ENCODE results near the gene SMG5.

SMG5 gene

DNA sequence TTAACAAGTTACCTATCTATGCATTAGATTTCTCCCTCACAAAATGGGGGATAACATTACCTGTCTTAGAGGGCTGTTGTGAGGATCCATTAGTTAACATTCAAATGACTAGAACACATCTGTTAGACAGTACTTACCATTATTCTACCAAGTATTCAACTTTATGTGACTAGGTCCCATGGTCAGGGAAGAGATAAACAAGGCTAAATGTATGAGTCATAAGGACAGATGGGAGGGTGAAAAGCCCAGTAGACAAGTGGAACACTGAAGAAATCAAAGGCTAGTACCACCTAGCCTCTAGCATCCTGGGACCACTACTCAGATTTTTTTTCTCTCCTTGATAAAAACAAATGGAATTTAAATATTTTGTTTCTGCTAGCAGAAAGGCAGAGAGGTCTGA lies 25.5 kb upstream of the SMG5 start:
- no peak for DNase-seq (ENCODE audit: low read depth)
- TF ChIP-seq, protein P1, sequence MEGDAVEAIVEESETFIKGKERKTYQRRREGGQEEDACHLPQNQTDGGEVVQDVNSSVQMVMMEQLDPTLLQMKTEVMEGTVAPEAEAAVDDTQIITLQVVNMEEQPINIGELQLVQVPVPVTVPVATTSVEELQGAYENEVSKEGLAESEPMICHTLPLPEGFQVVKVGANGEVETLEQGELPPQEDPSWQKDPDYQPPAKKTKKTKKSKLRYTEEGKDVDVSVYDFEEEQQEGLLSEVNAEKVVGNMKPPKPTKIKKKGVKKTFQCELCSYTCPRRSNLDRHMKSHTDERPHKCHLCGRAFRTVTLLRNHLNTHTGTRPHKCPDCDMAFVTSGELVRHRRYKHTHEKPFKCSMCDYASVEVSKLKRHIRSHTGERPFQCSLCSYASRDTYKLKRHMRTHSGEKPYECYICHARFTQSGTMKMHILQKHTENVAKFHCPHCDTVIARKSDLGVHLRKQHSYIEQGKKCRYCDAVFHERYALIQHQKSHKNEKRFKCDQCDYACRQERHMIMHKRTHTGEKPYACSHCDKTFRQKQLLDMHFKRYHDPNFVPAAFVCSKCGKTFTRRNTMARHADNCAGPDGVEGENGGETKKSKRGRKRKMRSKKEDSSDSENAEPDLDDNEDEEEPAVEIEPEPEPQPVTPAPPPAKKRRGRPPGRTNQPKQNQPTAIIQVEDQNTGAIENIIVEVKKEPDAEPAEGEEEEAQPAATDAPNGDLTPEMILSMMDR (IDR thresholded peaks at IDR 0.05; ENCODE audit: control insufficient read depth, extremely low read depth, insufficient read depth), result no peak
- no peak overlapping the region for H3K4me3 ChIP-seq (ENCODE audit: low read depth, low read length)

DNA sequence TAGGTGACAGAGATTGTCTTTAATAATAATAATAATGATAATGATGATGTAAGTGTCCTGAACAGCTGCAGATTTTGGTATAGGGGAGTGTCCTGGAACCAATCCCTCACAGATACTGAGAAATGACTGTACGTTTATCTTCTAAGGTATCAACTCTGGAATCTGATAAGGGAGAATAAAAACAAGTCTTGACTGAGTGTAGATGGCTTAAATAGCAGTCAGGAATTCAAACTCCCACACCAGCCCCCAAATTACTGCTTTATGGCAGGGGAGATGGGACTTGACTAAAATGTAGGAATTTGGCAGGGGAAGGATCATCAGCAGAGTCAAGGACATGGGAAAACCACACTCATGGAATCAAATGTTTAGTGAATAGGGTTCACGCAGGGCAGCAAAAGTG lies 22.6 kb upstream of the SMG5 start:
- TF ChIP-seq, protein P1 (IDR thresholded peaks at IDR 0.05; ENCODE audit: control insufficient read depth, extremely low read depth, insufficient read depth), result no peak
- no peak for DNase-seq (ENCODE audit: low read depth)
- no peak overlapping the region for H3K4me3 ChIP-seq (ENCODE audit: low read depth, low read length)

DNA sequence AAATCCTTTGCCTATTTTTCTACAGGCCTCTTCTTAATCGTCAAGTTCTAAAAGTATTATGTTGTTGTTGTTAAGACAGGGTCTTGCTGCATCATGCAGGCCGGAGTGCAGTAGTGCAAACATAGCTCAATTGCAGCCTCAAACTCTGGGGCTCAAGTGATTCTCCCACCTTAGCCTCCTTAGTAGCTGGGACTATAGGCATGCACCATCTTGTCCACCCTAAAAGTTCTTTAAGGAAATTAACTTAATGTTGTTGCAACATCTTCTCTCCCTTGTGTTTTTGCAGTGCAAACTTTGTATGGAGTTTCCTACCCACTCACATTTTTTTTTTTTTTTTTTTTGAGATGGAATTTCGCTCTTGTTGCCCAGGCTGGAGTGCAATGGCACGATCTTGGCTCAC lies 20.6 kb upstream of the SMG5 start:
- H3K4me3 ChIP-seq (ENCODE audit: low read depth, low read length), result no peak overlapping the region
- TF ChIP-seq, protein P1 (IDR thresholded peaks at IDR 0.05; ENCODE audit: control insufficient read depth, extremely low read depth, insufficient read depth), result no peak
- DNase-seq (ENCODE audit: low read depth), result no peak

DNA sequence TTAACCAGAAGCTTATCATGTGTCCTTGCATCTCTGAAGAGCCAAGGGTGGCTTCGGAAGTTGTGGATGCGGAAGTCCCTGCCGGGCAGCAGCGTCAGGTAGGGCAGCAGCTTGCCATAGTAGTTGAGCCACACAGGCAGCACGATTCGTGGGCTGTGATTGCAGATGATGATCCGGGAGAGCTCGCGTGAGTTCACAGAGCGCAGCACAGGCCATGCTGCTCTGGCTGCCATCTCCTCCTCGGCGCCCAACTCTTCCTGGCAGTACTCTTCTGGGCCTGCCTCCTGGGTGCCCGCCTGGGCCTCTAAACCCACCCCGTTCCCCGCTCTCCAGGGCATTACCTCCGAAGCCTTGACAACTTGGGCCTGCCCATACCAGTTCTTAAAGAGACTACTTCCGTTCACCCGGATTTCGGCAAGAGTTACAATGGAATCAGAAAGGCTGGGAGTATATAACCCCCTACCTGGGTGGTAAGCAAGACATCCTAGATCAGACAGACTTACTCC lies 16.3 kb upstream of the SMG5 start, which contains the start of gene VHLL:
Gene VHLL (minus strand): TSS at position 456 of the 506 bp plus-strand sequence. CDS start 118 bp downstream, at position 338.
- DNase-seq (ENCODE audit: low read depth), result no peak
- TF ChIP-seq, protein P1 (IDR thresholded peaks at IDR 0.05; ENCODE audit: control insufficient read depth, extremely low read depth, insufficient read depth), result no peak
- no peak within 1 kb of the TSS for H3K4me3 ChIP-seq (ENCODE audit: low read depth, low read length)

DNA sequence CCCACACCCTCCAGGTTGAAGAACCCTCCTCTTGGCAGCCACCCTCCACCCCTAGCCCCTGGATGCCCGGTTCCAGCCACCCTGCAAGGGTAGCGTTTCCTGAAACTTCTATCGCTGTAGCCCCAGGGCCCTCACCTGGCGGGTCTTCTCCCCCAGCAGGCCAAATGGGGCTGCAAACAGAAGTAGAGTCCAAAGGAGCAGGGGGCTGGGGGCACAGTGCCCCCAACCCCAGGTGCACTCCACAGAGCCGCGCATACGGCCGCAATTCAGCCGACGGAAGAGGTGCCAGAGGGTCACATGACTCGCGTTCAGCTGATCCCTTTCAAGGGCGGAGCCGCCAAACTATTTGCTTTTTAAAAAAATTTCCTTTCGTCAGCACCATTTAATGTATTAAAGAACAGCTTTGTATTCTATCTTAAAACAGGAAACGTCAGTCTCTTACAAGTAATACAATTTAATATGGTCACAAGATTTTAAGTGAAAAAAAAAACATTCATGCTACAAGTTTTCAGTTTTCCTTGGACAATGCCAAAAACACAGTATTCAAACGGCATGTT lies 12.8 kb upstream of the SMG5 start, which contains the start of gene GLMP:
Gene GLMP (minus strand): TSS at position 289 of the 557 bp plus-strand sequence. CDS start 34 bp downstream, at position 255.
- TF ChIP-seq, protein P1 (IDR thresholded peaks at IDR 0.05; ENCODE audit: control insufficient read depth, extremely low read depth, insufficient read depth), result no peak
- DNase-seq (ENCODE audit: low read depth), result no peak
- peak within 1 kb of the TSS; percentile 98 for H3K4me3 ChIP-seq (ENCODE audit: low read depth, low read length)

DNA sequence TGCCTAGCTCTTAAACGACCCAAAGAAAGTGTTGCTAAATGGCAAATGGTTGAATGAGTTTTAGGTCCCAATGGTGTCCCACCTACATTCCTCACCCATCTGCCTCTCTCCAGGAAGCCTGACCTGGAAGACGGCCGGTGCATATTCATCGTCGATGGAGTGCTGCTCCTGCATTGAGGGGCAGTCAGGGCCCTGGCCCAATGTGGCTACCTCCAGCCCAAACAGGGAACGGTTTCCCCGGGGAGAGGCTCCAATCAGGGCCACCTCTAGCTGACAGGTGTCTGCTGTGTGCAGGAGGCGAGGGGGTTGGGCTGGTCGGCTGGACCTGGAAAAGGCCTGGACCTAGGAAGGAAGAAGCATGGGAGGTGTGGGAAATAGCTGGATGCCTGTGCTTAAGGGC lies 11.3 kb upstream of the SMG5 start:
- DNase-seq (ENCODE audit: low read depth), result no peak
- TF ChIP-seq, protein P1 (IDR thresholded peaks at IDR 0.05; ENCODE audit: control insufficient read depth, extremely low read depth, insufficient read depth), result no peak
- H3K4me3 ChIP-seq (ENCODE audit: low read depth, low read length), result no peak overlapping the region

DNA sequence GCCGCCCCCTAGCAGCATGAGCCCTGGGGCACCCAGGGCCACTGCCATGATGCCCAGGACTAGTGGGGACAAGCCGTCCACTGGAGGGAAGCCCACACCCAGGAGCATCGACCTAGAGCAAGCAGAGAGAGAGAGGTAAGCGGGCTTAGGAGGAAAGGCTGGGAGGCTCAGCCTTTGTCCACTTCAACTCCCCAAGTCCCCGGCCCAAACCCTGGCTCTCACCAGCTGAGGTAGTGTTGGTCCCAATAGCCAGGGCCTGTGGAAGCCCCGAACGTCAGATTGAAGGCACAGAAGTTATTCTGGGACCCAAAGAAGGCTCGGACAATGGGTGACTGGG lies 10.4 kb upstream of the SMG5 start:
- H3K4me3 ChIP-seq (ENCODE audit: low read depth, low read length), result no peak overlapping the region
- TF ChIP-seq, protein P1 (IDR thresholded peaks at IDR 0.05; ENCODE audit: control insufficient read depth, extremely low read depth, insufficient read depth), result no peak
- DNase-seq (ENCODE audit: low read depth), result no peak
